GM21360 (cell line): ENCODE results near the gene HERC4.
"Not testable (repeated sequence)": the region's sequence is repeated elsewhere in the genome, so short reads cannot be mapped to it uniquely, and the experiment has no call there.

ENCODE experiments used
- ATAC-seq: cut with Tn5 transposase; IDR thresholded peaks from one replicate; pipeline ENCODE4 v1.9.1; 2021; ENCODE audit warnings: mild to moderate bottlenecking, moderate library complexity; ENCODE audit not compliant: unreplicated experiment

The HERC4 gene

DNA sequence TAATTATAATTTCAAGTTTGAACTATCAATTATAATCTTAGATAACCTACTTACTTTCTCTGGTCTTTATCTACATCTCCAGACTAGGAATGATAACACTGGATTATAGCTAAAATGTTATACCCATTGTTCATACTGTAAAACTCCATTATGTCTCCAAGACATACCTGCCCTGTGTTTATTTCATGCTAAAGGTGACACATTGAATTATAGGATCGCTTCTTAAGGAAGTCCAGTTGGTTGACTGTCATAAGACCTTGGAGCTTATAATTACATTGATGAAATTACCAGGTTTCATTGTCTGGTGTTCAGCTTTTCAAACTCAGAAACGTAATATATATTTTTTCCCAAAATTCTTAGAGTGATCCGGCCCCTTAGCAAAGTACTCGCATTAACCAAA lies 15.5 kb upstream of the HERC4 start:
- ATAC-seq: no peak

DNA sequence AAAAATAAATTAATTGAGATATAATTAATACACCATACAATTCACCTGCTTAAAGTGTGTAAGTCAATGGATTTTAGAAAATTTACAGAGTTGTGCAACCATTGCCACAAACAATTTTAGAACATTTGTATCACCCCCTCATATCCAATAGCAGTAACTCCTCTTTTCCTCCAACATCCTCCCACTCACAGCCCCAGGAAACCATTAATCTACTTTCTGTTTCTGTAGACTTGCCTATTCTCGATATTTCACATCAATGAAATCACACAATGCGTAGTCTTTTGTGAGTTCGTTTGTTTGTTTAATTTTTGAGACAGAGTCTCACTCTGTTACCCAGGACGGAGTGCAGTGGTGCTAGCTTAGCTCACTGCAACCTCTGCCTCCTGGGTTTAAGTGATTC lies 13.7 kb upstream of the HERC4 start:
- ATAC-seq: no peak

DNA sequence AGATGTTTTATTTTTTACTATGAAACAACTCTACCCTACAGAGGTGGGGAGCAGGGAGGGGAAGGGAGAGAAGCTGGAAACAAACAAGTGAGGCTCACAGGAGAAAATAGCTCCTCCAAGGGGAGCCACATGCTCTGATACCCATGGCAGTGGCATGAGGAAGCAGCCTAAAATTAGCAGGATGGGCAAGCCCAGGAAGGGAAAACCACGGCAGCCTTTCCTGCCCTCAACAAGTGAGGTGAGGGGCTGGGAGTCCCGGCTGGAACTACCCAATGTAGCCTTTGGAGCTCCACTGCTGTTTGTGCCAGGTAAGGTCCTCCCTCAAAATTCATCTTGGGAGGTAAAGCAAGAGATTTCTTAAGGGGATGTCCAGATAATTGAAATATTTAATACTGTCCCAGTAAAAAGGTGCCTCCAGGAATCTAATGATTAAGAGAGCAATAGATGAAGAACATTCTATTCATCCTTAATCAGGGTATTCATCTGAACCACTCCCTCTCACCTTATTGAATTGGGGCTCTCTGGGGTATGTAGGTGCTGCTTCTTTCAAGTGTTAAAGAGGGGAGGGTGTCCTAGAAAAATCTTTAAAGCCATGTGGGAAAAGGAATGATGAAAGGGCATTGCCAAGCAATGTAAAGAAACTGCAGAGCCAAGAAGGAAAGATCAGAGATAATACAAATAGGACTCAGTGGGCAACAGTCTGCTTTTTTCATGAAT lies 12.8 kb upstream of the HERC4 start:
- ATAC-seq: no peak

DNA sequence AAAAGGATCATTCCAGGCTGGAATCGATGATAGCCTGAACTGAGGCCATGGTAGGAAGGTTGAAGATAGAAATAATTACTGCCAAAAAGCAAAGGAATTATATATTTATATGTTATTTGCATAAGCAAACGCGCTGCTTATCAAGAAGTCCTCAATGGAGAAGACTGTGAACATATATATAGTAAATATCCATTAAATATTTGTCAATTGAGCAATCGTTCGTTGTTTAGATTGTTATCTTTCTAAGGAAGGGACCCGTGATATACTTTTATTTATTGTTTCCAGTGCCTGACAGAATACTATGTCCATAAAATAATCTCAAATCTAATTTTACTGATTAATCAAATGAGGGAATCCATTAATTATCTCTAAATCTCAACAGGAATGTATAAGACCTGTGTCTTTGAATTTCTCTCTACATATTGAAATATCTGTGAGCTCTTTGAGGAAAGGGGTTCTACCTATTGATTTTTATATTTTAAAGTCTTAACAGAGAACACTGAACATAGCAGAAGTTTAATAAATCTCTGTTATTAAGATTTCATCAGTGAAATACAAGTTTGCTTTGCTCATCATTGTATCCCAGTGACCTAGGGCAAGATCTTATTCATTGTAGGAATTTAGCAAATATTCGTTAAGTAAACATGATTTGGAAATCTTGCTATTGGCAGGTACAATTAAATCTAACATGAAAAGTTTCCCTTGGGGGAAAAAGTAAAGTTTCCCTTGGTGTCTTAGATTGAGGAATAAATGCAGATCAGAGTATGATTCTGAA lies 12.0 kb upstream of the HERC4 start:
- no peak for ATAC-seq

DNA sequence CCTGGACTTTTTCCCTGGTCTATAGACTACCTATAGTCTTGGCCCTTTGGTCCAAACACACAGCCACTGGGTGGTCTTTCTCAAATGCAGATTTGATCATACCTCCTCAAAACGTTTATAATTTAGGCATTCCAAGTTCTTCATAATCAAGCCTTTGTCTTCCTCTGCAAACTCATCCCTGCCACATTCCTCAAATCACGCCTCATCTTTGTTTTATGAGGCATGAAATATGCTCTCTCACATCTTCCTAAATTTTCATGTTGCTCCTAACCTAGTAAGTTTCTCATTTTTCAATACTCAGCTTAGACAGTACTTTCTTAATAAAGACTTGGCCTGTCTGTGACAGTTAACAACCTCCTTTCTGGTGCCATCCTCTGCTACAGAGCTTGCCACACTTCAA lies 10.9 kb upstream of the HERC4 start:
- ATAC-seq: no peak

DNA sequence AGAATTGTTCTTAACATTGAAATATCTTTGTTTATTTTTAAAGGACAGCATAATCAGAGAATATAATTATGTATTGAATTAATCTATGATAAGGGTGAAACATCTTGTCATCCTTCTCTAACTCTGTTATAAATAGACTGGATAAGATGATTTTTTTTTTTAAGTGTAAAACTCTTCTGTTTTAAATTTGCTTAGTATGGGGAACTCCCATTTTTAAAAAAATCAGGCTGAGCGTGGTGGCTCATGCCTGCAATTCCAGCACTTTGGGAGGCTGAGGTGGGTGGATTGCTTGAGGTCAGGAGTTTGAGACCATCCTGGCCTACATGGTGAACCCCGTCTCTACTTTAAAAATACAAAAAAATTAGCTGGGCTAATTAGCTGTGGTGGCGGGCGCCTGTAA lies 9.4 kb upstream of the HERC4 start:
- ATAC-seq: no peak

DNA sequence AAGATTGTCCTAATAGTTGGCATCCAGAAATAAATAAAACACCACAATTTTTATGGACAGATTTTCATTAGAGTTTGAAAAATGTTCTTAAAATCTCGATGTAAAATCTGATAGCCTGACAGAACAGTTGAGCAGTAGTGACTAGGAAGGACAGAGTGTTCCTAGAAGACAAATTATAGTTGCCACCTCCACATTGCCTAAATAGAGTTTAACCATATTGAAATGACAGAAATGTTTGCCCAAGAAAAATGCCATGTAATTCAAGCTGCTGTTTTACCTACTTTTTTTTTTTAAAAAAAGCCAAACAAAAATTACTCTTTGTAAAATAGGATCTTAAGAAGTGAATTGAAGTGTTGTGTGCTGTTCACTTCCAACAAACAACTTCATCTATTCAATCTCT lies 8.9 kb upstream of the HERC4 start:
- ATAC-seq: no peak

DNA sequence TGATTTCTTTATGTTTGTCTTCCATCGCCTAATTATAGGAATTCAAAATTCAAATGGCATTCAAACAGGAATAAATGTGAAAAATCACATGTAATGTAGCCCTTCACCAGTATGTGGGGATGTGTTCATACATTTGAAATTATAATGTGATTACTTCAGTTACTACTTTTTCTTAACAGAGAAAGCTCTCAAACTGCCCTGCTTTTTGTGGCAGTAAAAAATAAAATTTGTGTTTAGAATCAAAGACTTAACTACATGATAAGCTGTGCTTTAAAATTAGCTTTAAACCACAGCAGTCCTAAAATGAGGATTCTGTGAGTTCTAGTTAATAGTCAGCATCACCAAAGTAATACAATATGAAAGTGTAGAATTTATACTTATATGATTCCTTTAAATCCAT lies 7.8 kb upstream of the HERC4 start:
- ATAC-seq: no peak

DNA sequence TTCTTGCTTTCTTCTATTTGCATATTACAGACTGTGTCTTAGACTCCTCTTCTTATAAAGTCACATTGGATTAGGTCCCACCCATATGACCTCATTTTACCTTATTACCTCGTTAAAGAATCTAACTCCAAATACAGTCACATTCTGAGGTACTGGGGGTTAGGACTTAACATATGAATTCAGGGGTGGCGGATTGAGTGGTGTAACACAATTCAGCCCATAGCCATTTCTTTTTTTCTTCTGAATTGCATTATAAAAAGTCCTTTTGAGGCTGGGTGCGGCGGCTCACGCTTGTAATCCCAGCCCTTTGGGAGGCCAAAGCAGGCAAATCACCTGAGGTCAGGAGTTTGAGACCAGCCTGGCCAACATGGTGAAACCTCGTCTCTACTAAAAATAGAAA lies 6.8 kb upstream of the HERC4 start:
- no peak for ATAC-seq

DNA sequence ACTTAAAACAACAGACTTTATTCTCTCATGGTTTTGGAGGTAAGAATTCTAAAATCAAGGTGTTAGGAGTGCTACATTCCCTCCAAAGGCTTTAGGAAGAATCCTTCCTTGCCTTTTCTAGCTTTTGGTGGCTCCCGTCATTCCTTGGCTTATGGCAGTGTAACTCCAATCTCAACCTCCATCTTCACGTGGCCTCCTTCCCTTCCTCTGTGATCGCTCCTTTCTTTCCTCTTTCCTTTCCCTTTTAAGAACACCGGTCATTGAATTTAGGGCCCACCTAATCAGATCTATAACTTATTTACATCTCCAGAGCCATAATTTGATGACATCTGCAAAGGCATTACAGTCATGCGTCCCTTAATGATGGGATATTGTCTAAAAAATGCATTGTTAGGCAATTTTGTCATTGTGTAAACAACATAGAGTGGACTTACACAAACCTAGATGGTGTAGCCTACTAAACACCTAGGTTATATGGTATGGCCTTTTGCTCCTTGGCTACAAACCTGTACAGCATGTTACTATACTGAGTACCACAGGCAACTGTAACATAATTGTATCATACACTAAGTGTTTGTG lies 5.9 kb upstream of the HERC4 start:
- no peak for ATAC-seq

DNA sequence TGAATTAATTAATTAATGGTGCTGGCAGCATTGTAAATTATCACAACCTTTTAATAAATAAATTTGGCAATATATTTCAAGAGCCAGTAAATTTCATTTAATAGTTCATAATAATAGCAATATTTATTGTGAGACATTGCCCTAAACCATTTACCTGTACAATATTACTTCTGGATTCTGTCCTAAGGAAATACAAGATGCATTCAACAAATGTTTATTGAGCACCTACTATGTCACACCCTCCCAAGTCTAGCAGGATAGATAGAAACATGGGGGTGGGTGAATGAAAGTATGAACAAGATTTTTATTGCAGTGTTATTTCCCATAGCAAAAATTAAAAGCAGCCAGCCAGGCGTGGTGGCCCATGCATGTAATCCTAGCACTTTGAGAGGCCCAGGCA lies 4.4 kb upstream of the HERC4 start:
- no peak for ATAC-seq

DNA sequence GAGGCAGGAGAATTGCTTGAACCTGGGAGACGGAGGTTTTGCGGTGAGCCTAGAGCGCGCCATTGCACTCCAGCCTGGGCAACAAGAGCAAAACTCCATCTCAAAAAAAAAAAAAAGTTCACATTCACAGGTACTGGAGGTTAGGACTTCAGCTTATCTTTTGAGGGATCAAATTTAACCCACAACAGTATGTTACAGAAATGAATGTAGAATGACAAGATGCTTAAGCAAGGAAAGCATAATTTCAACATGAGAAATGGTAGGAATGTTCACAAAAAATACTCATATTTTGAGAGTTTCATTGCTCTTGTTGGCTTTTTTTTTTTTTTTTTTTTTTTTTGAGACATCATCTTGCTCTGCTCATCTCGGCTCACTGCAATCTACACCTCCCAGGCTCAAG lies 1.9 kb upstream of the HERC4 start:
- ATAC-seq: no peak

DNA sequence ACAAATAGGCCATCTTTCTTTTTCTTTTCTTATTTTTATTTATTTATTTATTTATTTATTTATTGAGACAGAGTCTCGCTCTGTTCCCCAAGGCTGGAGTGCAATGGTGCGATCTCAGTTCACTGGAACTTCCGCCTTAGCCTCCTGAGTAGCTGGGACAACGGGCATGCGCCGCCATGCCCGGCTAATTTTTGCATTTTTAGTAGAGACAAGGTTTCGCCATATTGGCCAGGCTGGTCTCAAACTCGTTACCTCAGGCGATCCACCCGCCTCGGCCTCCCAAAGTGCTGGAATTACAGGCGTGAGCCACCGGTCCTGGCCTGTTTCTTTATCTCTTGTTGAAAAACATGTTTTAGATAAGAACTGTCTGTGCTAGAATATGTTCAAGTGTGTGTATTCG lies 998 bp upstream of the HERC4 start:
- ATAC-seq: not testable (repeated sequence)

DNA sequence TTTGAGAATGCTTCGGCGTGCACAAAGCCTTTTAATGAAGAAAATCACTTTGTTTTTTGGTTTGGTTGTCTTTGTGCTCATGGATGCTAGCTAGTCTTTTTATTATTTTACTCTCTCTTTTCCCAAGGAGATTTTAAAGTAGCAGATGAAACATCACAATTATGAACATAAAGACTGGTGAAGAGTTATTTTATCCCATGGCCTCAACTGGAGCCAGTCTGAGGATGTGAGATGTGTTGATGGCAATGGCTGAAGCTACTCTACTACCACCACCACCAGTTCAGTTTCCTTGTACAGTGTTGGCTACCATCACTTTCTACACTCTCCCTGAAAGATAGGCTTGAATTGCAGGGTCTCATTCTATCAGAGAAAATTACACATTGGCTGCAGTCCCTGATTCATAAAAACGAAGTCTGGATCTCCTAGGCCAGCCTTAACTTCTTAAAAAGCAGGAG lies 494 bp upstream of the HERC4 start:
- no peak for ATAC-seq

DNA sequence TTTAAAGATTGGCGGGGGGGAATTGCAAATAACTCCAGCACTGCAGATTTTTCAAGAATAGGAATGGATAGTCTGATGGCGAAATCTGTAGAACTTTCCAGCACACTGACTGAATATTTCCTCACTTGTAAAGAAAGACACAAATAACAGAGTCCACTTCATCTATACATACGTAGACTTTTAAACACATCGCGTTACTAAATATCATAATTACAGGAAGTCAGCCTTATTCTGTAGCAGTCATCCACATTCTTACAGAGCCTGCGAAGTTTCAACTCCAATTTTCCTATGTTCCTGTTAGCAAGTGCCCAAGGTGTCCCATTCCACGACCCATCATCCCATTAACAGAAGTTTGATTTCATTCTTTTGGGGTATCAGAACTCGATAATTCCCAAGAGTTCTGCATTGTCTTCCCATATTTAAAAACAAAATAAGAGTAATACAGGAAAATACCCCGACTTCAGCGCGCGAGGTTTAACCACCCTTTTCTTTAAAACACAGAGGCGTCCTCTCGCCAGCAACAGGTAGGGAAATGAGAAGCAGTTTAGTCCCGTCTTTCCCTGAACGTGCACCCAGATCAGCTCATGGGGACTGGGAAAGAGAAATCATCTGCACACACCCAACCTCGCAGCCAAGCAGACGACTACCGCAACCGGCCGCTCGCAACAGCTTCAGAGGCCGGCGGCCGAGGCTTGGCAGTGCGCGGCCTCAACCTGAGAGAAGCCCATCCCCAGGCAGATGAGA lies 880 bp downstream of the HERC4 start:
- no peak for ATAC-seq

DNA sequence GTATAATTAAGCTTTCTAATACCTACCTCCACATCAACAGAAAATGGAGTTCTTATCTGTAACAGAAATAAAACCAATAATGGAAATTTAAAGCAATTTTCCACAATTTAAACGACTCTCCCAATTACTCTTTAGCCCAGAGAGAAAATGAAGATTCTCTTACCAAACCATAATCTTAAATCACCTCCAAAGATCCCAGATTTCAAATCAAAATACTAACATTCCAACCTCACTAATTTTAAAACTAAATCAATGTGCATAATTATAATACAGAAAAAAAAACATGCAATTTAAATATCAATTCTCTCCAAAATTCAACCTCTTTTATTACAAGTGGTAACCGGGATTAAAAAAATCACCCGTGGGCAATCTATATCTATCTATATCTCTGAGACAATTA lies 1.5 kb downstream of the HERC4 start:
- ATAC-seq: no peak

DNA sequence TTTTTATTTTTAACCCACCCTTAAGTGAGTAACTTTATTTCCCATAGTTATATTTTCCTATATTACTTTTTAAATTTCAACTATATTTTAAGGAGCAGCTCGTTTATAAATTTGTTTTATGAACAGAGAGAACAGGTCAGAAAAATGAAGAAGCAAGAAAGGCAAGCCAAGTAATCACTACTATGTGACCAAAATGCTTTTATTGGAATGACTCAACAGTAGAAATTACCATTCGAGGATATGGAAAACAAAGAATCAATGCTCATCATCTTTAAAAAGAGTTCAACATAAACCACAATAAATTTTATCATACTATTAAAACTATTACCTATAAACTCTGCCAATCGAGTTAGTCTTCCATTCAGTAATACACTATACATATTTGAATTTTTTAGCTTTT lies 7.6 kb downstream of the HERC4 start:
- no peak for ATAC-seq

DNA sequence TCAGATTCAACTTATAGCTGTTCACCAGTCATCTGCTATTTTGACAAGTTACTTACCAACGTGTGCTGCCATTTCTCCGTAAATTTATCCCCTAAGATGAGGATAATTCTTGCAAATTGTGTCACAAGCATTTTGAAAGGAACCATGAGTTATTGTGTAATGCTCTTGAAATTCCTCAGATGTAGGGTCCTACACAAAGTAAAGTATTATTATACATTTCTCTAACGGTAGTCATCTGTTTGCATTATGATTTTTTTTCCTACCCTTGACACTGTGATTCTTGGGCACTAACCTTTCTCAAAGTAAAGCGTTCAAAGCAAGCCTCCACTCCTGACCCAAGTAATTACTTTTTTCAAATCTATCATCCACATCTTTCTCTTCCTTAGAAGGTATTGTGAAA lies 8.1 kb downstream of the HERC4 start:
- no peak for ATAC-seq

DNA sequence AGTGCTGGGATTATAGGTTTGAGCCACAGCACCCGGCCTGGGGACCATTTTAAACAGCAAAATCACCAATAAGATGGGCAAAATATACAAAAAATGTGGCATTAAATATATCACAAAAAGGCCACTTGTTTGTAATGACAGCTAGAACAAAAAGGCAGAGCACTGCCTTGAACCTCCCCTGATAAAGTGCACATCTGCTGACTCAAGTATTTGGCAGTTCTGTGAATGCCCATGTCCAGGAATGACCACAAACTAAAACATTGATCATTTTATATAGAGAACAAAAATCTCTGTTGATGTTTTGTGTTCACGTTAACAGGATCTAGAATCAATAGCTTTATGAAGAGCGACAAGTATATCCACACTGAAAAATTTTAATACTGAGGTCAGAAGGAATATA lies 21.5 kb downstream of the HERC4 start:
- no peak for ATAC-seq

DNA sequence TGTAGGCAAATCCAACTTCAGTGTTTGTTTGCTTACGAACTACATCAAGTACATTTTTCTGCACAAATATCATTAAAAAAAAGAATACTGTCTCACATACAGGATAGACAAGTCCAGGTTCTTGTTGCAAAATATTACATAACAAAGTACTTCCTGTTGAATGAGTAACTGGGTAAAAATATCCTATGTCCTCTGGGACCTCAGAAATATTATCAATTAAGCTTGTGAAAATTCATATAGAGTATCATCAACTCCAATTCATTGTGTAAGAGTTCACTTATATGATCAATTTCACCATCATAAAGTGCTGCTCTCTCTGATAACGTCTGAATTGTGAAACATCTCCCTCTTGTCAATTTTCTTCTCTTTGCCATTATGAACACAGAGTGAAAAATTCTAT lies 22.6 kb downstream of the HERC4 start:
- no peak for ATAC-seq

DNA sequence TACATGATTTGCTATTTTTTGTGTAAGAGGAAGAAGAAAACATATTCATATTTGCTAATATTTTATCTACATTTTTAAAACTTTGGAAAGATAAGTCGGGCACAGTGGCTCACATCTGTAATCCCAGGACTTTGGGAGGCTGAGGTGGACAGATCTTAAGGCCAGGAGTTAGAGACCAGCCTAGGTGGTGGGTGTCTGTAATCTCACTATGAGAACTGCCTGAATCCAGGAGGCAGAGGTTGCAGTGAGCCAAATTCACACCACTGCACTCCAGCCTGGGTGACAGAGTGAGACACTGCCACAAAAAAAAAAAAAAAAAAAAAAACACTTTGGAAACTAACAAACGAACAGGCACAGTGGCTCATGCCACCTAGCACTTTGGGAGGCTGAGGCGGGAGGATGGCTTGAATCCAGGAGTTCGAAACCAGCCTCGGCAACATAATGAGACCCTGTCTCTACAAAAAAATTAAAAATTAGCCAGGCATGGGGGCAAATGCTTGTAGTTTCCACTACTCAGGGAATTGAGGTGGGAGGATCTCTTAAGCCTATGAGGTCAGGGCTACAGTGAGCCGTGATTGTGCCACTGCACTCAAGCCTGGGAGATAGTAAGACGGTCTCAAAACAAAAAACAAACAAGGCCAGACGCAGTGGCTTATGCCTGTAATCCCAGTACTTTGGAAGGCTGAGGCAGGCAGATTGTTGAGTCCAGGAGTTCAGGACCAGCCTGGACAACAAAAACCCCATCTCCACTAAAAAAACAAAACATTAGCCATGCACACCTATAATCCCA lies 25.6 kb downstream of the HERC4 start:
- no peak for ATAC-seq
